Upper lobe of left lung (tissue), 6 donors: ENCODE results near the gene ORC4. TPM values are rescaled to one million over a fixed set of nuclear protein-coding genes. Genes with fewer than 3 reads are reported as not detected.

Experiments
- ATAC-seq, 2 donors: fragments of 200-7000 bp; cut with Tn5 transposase; one replicate each; pipeline ENCODE4 v1.9.1; 2022; ENCODE audit warnings: mild to moderate bottlenecking in 2 of 2, moderate library complexity in 2 of 2; ENCODE audit not compliant: low FRiP score in 2 of 2
- DNase-seq, 2 donors: peaks; one replicate each; pipeline ENCODE4 v3.0.0-alpha.2; 2019 to 2020
- H3K27ac ChIP-seq, 4 donors: fragments of 200-600 bp; sonication (generic); one replicate each; pipeline ENCODE4 v1.5.1; 2016 to 2019
- H3K27me3 ChIP-seq, 4 donors: fragments of 200-600 bp; sonication (generic); one replicate each; pipeline ENCODE4 v1.5.1; 2017 to 2019
- H3K36me3 ChIP-seq, 4 donors: fragments of 200-600 bp; sonication (generic); one replicate each; pipeline ENCODE4 v1.5.1; 2016 to 2019
- H3K4me1 ChIP-seq, 4 donors: fragments of 200-600 bp; sonication (generic); one replicate each; pipeline ENCODE4 v1.5.1; 2018 to 2019
- H3K4me3 ChIP-seq, 4 donors: fragments of 200-600 bp; sonication (generic); one replicate each; pipeline ENCODE4 v1.5.1; 2017 to 2019; ENCODE audit warnings: mild to moderate bottlenecking in 2 of 4, moderate library complexity in 1 of 4
- H3K9me3 ChIP-seq, 4 donors: fragments of 200-600 bp; sonication (generic); one replicate each; pipeline ENCODE4 v1.5.1; 2018 to 2019
- CTCF ChIP-seq, 6 experiments: fragments of 450-650 bp in 4 of 6; fragments of 200-600 bp in 2 of 6; sonication (generic) in 2 of 6; IDR thresholded peaks; one replicate each; pipeline ENCODE4 v1.5.1; 2016 to 2019; ENCODE audit warnings: antibody characterized with exemption in 6 of 6
- EP300 ChIP-seq, 4 donors: sonication (generic); formaldehyde crosslinking; IDR thresholded peaks; one replicate each; pipeline ENCODE4 v1.5.1; 2017; ENCODE audit warnings: antibody characterized with exemption in 4 of 4, control low read depth in 2 of 4
- POLR2A ChIP-seq, 4 donors: fragments of 450-650 bp; IDR thresholded peaks; one replicate each; pipeline ENCODE4 v1.5.1; 2016 to 2017; ENCODE audit warnings: antibody characterized with exemption in 4 of 4, mild to moderate bottlenecking in 2 of 4
- POLR2AphosphoS5 ChIP-seq, 2 donors: sonication (generic); formaldehyde crosslinking; IDR thresholded peaks; one replicate each; pipeline ENCODE4 v1.5.1; 2017; ENCODE audit warnings: antibody characterized with exemption in 2 of 2
- WGBS, 2 donors: methylation state at CpG; one replicate each; pipeline ENCODE4 v1.1.5; 2017 to 2018; 5-methylcytosine and 5-hydroxymethylcytosine counted together
- total RNA-seq, 6 donors: library from RNA; depleted of rRNA in 4 of 6; stranded (reverse); fragments of >200 nt in 4 of 6; gene quantifications; one replicate each; pipeline versions ENCODE4 v1.1.0 to v1.2.1, GENCODE V29; 2016 to 2021
- donor health status: DM: no; HTN: no; CAD: no; lungs with moderate emphysema.
- donor health status: DM: no; HTN: yes; CAD: no; lungs with severe emphysema.

ORC4 gene
- total RNA-seq, 6 donors from 2014 or later, result 21.9 to 48.5 (median 27.9) TPM

GRCh38 chr2:148028781-148029180 lies 8.2 kb upstream of the ORC4 start:
- no peak overlapping the region for H3K27ac ChIP-seq
- no peak for ATAC-seq
- TF ChIP-seq CTCF (IDR thresholded peaks at IDR 0.05) (no peak), POLR2A (IDR thresholded peaks at IDR 0.05) (no peak), POLR2AphosphoS5 (IDR thresholded peaks at IDR 0.05) (no peak), EP300 (IDR thresholded peaks at IDR 0.05) (no peak)
- H3K36me3 ChIP-seq, result peaks cover 0 to 5% (median 0%) of the 10 kb centered on the region in 4 donors
- no peak overlapping the region for H3K4me3 ChIP-seq
- DNase-seq, result no peak
- WGBS, 2 donors, result 50 to 68% methylated on average over 1 of the region's 1 CpG
- H3K4me1 ChIP-seq, result peaks cover 6 to 19% (median 9%) of the 10 kb centered on the region in 4 donors
- H3K27me3 ChIP-seq, result no peaks in the 10 kb centered on the region
- no peaks in the 10 kb centered on the region for H3K9me3 ChIP-seq

- ATAC-seq, result no peak
- Histone ChIP-seq H3K36me3 (peaks cover 0 to 5% (median 0%) of the 10 kb centered on the region in 4 donors), H3K4me3 (no peak overlapping the region), H3K27ac (no peak overlapping the region), H3K27me3 (no peaks in the 10 kb centered on the region), H3K9me3 (no peaks in the 10 kb centered on the region), H3K4me1 (peaks cover 11 to 22% (median 15%) of the 10 kb centered on the region in 4 donors)
- WGBS, 2 donors, result 85 to 86% methylated on average over 1 of the region's 1 CpG
- TF ChIP-seq POLR2AphosphoS5 (IDR thresholded peaks at IDR 0.05) (no peak), EP300 (IDR thresholded peaks at IDR 0.05) (no peak), POLR2A (IDR thresholded peaks at IDR 0.05) (no peak), CTCF (IDR thresholded peaks at IDR 0.05) (no peak)
- no peak for DNase-seq
Measured at GRCh38 chr2:148027822-148028221, 7.3 kb upstream of the ORC4 start.

GRCh38 chr2:148026573-148026972 lies 6.0 kb upstream of the ORC4 start:
- no peaks in the 10 kb centered on the region for H3K9me3 ChIP-seq
- ATAC-seq (no peak), DNase-seq (no peak)
- no peak overlapping the region for H3K27ac ChIP-seq
- H3K4me3 ChIP-seq, result no peak overlapping the region
- WGBS, 2 donors, result 89 to 94% methylated on average over 2 of the region's 2 CpGs
- peaks cover 0 to 5% (median 0%) of the 10 kb centered on the region in 4 donors for H3K36me3 ChIP-seq
- H3K27me3 ChIP-seq, result no peaks in the 10 kb centered on the region
- H3K4me1 ChIP-seq, result peaks cover 17 to 27% (median 26%) of the 10 kb centered on the region in 4 donors
- TF ChIP-seq EP300 (IDR thresholded peaks at IDR 0.05) (no peak), POLR2A (IDR thresholded peaks at IDR 0.05) (no peak), CTCF (IDR thresholded peaks at IDR 0.05) (no peak), POLR2AphosphoS5 (IDR thresholded peaks at IDR 0.05) (no peak)

- Histone ChIP-seq H3K4me1 (peaks cover 25 to 41% (median 31%) of the 10 kb centered on the region in 4 donors), H3K4me3 (no peak overlapping the region), H3K9me3 (no peaks in the 10 kb centered on the region), H3K36me3 (peaks cover 0 to 5% (median 0%) of the 10 kb centered on the region in 4 donors), H3K27me3 (no peaks in the 10 kb centered on the region), H3K27ac (no peak overlapping the region)
- no peak for ATAC-seq
- TF ChIP-seq POLR2AphosphoS5 (IDR thresholded peaks at IDR 0.05) (no peak), CTCF (IDR thresholded peaks at IDR 0.05) (no peak), EP300 (IDR thresholded peaks at IDR 0.05) (no peak), POLR2A (IDR thresholded peaks at IDR 0.05) (no peak)
- no peak for DNase-seq
Measured at GRCh38 chr2:148023861-148024260, 3.3 kb upstream of the ORC4 start.

- Histone ChIP-seq H3K9me3 (no peaks in the 10 kb centered on the region), H3K4me3 (no peak overlapping the region), H3K36me3 (peaks cover 0 to 5% (median 0%) of the 10 kb centered on the region in 4 donors), H3K27ac (no peak overlapping the region), H3K4me1 (peaks cover 28 to 41% (median 34%) of the 10 kb centered on the region in 4 donors), H3K27me3 (no peaks in the 10 kb centered on the region)
- 77 to 80% methylated on average over 2 of the region's 2 CpGs for WGBS, 2 donors
- DNase-seq (no peak), ATAC-seq (no peak)
- no peak for TF ChIP-seq CTCF (IDR thresholded peaks at IDR 0.05)
- TF ChIP-seq POLR2A (IDR thresholded peaks at IDR 0.05), result no peak
- no peak for TF ChIP-seq EP300 (IDR thresholded peaks at IDR 0.05)
- no peak for TF ChIP-seq POLR2AphosphoS5 (IDR thresholded peaks at IDR 0.05)
Measured at GRCh38 chr2:148022882-148023281, 2.3 kb upstream of the ORC4 start.
